DMS114 treated with DMSO at 0.1 percent for 48 hours (cell line): Measurements from ENCODE around the gene AR.

Experiments used
- DNase-seq: peaks from one replicate; lab custom pipeline; 2025; ENCODE audit not compliant: unreplicated experiment; lab: John Stamatoyannopoulos, UW

The AR gene, protein sequence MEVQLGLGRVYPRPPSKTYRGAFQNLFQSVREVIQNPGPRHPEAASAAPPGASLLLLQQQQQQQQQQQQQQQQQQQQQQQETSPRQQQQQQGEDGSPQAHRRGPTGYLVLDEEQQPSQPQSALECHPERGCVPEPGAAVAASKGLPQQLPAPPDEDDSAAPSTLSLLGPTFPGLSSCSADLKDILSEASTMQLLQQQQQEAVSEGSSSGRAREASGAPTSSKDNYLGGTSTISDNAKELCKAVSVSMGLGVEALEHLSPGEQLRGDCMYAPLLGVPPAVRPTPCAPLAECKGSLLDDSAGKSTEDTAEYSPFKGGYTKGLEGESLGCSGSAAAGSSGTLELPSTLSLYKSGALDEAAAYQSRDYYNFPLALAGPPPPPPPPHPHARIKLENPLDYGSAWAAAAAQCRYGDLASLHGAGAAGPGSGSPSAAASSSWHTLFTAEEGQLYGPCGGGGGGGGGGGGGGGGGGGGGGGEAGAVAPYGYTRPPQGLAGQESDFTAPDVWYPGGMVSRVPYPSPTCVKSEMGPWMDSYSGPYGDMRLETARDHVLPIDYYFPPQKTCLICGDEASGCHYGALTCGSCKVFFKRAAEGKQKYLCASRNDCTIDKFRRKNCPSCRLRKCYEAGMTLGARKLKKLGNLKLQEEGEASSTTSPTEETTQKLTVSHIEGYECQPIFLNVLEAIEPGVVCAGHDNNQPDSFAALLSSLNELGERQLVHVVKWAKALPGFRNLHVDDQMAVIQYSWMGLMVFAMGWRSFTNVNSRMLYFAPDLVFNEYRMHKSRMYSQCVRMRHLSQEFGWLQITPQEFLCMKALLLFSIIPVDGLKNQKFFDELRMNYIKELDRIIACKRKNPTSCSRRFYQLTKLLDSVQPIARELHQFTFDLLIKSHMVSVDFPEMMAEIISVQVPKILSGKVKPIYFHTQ

DNA sequence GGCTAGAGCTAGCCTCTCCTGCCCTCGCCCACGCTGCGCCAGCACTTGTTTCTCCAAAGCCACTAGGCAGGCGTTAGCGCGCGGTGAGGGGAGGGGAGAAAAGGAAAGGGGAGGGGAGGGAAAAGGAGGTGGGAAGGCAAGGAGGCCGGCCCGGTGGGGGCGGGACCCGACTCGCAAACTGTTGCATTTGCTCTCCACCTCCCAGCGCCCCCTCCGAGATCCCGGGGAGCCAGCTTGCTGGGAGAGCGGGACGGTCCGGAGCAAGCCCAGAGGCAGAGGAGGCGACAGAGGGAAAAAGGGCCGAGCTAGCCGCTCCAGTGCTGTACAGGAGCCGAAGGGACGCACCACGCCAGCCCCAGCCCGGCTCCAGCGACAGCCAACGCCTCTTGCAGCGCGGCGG is at the start of gene AR:
TSS of gene AR (plus strand) at position 204 of the 400 bp plus-strand sequence. CDS start 1,126 bp downstream, outside the sequence.
- DNase-seq = no peak

DNA sequence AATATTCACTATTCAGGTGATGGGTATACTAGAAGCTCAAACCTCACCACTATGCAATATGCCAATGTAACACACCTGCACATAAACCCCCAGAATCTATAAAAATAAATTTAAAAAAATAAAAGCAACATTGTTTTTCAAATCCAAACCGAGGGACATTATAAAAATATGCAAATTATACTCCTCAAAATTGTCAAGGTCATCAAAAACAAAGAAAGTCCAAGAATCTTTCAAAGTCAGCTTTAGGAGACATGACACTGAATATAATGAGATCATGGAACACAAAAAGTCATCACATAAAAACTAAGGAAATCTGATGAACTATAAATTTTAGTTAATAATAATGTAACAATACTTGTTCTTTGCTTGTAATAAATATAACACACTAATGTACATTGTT is 43.2 kb upstream of the AR start:
- DNase-seq = no peak

DNA sequence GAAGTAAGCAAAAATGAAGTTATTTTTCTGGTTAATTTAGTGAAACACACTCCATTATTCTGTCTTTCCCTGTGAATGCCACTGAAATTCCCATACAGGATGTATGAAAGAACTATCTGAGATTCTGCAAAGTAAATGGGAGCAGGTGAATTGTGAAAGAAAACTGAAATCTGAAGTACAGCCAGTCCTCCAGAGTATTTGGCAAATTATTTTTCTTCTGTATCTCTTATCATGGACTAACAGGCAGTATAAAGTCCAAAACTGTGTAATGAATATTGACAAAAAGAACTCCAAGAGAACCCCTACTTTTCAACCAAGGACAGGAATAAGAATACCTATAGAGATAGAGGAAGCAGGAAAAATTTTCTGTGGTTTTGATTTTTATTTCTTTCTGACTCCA is 40.8 kb upstream of the AR start:
- DNase-seq = no peak

DNA sequence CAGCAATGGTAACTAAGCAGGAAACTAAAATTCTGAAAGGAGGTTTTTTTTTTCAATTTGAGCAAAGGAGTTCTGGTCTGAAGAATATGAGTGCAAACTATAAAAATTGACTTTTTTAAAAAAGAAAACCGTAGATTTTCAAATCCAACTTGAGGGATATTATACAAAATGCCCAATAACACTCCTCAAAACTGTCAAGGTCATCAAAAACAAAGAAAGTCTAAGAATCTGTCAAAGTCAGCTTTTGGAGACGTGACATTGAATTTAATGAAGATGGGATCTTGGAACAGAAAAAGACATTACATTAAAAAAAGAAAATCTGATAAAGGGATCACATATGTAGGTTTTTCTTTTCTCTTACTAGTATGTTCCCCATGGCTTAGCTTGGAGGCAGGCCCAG is 40.4 kb upstream of the AR start:
- no peak for DNase-seq

DNA sequence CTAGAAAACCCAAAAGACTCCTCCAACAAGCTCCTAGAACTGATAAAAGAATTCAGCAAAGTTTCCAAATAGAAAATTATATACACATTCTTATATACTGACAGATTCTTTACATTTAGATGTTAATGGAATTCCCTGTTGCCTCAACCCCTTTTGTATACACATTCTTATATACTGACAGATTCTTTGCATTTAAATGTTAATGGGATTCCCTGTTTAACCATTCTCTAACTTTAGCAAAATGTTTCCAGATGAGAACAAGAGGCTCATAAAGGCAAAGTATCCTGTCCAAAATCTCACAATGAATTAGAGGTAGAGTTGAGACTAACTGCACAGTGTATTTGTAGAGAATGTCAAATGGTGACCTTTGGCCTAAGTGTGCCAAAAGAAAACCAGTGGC is 23.1 kb upstream of the AR start:
- no peak for DNase-seq

DNA sequence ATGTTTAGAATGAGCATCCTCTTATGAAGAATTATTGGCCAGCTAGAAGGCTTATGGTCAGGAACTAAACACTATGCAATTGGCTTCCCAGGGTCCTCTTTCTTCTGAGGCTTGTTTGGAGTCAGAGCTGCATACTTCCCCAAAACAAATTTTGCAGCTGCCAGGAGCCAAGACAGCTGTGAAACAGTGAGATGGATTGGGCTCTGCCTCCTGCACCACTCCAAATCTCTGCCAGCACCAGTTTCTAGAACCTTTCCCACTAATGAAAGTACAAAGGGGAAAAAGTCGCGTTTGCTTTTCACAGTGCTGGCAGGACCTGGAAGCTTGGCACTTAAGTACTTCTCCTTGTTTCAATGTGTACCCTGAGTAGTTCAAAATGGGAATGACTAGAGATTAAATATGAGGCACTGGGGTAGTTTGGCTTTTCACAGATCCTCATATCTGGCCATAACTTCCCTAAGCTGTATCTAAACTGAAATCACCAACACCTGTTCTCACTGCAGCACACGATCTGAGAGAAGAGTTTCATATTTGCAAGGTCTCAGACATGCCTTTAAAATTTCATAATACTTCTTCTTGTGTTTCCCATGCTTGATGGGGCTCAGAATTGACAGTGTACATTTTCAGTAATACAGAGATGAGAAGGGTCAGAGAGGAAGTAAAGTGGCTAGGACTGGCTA is 20.7 kb upstream of the AR start:
- DNase-seq = no peak

DNA sequence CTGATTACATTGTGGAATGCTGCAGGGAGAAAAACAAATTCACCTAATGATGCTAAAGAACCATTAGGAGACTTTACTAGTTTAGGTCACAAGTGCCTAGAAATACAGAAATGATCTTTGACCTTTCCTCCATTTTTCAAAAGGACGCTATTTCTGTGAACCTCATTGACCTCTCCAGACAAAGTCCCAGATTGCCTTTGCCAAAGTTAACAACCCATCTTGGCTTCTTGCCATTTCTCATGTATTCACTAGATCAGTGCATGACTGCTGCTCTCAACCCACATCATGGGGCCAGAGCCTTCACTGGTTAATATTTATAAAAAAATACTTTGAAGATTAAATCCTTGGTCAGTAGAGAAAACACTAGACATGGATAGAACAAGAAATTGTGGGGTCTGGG is 19.9 kb upstream of the AR start:
- no peak for DNase-seq

DNA sequence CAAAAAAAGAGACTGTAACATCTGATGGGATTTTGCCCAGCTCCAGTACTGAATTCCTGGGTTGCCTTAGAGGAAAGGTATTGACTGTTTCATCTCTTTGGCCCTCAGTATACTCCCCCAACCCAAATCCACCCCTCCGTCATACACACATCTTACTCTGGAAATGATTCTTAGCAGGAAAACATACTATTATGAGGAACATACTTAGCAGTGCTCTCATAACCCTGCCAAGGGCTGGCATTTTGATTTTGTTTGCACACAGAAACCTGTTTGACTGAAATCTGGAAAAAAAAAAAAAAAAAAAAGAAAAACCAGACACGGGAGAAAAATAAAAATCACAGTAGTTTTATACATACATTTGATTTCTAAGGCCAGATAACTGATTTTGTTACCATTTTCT is 19.4 kb upstream of the AR start:
- no peak for DNase-seq

DNA sequence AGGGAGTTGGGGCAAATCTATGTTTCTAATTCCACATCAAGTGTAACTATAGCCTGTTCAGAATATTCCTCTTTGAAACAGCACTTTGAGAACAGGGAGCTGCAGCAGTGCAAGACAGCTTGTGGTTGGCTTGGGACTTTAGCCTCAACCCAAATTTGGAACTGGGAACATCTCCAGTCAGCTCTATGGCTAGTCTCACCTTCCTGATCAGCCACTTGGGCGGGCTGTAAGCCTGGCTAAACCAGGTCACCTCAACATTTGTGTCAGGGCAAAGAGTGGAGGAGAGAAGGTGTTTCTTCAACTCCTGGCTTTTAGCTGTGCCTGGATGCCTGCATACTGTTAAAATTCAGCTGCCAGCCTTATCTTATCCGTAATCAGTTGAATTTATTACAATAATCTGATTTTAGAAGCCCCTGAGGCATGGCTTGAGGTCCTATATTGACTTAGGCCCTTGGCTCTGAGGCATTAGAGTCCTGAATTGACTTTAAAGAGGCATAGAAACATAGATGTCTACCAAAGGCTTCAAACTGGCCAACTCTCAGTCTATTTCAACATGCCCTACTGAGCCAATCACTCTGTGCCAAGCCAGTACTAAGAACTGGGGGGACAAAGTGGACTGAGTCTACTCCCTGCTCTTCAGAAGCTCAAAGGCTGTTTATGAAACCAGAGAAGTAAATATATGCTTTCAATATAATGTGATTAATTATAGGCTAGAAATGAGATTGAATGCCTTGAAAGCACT is 18.7 kb upstream of the AR start:
- DNase-seq = no peak

DNA sequence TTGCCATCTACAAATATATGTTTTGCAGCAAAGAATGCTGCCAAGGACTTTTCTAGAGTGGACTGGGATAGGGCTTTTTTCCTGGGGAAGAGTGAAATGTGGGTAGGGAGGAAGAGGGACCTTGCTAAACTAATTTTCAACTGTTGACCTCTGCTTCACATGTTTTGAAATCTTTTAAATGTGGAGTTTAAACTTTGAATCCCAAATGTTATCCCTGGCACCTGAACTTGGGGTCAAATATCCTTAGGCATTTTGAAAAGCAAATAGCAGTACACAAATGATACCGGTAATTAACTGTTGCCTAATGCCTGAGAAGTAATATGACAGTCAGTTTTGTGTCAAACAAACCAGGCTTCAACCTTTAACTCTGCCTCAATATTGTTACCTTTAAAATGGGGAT is 7.3 kb upstream of the AR start:
- DNase-seq = no peak

DNA sequence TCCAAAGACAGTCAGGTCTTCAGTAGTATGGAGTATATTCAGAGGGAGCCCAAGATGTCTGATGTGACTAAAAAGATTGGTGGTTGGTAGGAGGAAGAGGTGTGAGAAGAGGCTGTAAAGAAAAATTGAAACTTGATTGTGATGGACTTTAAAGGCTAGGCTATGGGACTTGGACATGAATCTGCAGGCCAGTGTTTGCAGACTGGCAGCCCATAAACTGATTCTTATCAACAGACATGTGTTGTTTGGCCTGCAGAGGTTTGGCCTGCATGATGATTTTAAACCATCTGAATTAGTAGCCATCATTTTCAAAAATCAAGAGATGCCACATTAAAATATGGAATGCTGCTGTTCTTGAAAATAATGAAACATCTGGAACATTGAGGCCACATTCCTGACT is 5.4 kb upstream of the AR start:
- no peak for DNase-seq

DNA sequence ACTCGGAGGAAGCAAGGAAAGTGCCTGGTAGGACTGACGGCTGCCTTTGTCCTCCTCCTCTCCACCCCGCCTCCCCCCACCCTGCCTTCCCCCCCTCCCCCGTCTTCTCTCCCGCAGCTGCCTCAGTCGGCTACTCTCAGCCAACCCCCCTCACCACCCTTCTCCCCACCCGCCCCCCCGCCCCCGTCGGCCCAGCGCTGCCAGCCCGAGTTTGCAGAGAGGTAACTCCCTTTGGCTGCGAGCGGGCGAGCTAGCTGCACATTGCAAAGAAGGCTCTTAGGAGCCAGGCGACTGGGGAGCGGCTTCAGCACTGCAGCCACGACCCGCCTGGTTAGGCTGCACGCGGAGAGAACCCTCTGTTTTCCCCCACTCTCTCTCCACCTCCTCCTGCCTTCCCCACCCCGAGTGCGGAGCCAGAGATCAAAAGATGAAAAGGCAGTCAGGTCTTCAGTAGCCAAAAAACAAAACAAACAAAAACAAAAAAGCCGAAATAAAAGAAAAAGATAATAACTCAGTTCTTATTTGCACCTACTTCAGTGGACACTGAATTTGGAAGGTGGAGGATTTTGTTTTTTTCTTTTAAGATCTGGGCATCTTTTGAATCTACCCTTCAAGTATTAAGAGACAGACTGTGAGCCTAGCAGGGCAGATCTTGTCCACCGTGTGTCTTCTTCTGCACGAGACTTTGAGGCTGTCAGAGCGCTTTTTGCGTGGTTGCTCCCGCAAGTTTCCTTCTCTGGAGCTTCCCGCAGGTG is 637 bp downstream of the AR start:
- DNase-seq = no peak

DNA sequence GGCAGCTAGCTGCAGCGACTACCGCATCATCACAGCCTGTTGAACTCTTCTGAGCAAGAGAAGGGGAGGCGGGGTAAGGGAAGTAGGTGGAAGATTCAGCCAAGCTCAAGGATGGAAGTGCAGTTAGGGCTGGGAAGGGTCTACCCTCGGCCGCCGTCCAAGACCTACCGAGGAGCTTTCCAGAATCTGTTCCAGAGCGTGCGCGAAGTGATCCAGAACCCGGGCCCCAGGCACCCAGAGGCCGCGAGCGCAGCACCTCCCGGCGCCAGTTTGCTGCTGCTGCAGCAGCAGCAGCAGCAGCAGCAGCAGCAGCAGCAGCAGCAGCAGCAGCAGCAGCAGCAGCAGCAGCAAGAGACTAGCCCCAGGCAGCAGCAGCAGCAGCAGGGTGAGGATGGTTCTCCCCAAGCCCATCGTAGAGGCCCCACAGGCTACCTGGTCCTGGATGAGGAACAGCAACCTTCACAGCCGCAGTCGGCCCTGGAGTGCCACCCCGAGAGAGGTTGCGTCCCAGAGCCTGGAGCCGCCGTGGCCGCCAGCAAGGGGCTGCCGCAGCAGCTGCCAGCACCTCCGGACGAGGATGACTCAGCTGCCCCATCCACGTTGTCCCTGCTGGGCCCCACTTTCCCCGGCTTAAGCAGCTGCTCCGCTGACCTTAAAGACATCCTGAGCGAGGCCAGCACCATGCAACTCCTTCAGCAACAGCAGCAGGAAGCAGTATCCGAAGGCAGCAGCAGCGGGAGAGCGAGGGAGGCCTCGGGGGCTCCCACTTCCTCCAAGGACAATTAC is 1.4 kb downstream of the AR start:
- DNase-seq = no peak

DNA sequence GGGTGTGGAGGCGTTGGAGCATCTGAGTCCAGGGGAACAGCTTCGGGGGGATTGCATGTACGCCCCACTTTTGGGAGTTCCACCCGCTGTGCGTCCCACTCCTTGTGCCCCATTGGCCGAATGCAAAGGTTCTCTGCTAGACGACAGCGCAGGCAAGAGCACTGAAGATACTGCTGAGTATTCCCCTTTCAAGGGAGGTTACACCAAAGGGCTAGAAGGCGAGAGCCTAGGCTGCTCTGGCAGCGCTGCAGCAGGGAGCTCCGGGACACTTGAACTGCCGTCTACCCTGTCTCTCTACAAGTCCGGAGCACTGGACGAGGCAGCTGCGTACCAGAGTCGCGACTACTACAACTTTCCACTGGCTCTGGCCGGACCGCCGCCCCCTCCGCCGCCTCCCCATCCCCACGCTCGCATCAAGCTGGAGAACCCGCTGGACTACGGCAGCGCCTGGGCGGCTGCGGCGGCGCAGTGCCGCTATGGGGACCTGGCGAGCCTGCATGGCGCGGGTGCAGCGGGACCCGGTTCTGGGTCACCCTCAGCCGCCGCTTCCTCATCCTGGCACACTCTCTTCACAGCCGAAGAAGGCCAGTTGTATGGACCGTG is 2.2 kb downstream of the AR start:
- no peak for DNase-seq

DNA sequence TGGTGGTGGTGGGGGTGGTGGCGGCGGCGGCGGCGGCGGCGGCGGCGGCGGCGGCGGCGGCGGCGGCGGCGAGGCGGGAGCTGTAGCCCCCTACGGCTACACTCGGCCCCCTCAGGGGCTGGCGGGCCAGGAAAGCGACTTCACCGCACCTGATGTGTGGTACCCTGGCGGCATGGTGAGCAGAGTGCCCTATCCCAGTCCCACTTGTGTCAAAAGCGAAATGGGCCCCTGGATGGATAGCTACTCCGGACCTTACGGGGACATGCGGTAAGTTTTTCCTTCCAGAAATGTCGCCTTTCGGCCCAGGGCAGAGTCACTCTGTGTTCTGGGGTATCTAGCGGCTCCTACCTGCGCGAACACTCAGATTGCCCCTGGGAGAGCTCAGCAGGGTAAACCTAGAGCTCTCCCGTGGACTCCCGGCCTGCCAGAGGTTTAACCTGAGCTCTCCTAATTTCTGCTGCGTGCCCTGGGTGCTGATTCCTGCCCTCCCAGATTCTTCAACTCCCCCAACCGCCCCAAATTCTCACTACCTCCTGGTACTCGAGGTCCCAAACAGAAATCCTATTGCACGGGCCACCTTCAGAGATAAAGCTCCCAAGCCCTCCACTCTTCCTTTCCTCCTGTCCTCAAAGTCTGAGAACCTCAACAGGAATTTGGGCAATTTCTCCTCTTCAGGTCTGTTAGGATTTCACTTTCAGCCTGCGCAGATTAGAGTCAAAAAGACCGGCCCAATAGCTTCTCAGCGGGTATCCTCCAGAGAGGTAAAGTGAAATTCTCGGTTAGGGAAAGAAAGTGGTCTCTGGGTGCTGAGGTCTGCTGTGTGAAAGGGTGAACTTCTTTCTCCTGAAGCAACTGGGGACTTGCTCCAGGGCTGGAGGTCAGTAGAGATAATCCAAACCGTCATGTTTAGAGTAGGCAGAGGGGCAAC is 2.9 kb downstream of the AR start:
- no peak for DNase-seq

DNA sequence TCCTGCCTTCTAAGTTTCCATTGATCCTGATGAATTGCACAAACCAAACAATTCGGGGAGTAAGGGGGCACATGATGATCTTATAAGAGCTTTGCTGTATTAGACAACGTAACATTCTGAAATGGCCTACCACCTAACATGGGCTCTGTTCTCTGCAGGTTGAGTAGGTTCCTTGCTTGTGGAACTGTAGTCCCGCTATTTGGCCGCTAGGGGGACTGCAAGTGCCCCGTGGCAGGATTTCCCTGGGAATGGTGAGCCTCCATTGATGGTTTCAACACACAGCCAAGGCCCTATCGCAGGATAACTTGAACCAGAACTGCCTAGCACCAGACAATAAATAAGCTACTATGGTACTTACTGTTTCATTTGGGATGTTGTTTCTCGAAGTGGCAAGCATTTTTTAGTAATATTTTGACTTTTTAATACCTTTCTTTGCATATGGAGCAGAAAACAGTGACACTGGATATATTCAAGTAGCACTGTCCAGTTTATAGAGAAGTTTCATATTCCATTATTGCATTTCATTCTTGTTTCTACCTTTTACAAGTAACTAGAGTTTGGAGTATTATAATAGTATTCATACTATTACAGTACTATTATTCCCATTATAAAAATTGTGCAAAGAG is 11.9 kb downstream of the AR start:
- no peak for DNase-seq

DNA sequence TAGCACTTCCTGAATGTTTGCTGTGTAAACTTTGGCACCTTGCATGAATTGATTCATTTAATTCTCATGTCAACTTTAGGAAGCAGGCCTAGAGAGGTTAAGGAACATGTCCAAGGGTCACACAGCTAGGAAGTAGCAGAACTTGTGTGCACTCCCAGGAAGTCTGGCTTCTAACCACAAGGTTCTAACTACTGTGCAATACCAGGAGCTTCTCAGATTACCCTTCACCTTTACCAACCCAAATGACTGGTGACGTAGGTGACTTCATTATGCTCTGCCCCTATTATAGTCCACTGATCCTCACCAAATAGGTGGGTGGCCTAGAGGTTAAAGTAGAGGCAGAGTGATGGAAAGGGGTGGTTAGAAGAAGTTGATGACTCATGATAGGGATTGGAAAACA is 14.4 kb downstream of the AR start:
- DNase-seq = no peak
